ENCODE data around the gene PFN3. TPM values are rescaled to one million over a fixed set of nuclear protein-coding genes. Genes with fewer than 3 reads are reported as not detected.
A peak's percentile ranks its signal among the peaks of the same experiment; 100 is the strongest.

The PFN3 gene
- total and polyA plus RNA-seq, 2 of the 4 experiments (the other 2 are of a cell fraction) = not detected

- intact Hi-C loops (cut with micrococcal nuclease) = loop anchor here (1.0 kb wide), 1 partner anchor 22 kb away; no protein-coding TSS in a partner anchor
- WGBS, 2 experiments (ENCODE audit: extremely low coverage in 2 of 2, insufficient read length in 1 of 2) = 2% methylated on average over 10 of the region's 52 CpGs; no CpG with 5 or more reads in 1 of the 2 experiments
- no TSS peak for BruUV-seq (replicated peaks)
Observed at GRCh38 chr5:177425801-177426565, 25.5 kb upstream of the PFN3 start.

More at GRCh38 chr5:177425801-177426565, 25.5 kb upstream of the PFN3 start:
- Histone ChIP-seq H4K8ac (ENCODE audit: low read depth in 2 of 2, low read length in 2 of 2) (peak overlapping the region; percentile 95 to 98), H4K91ac (ENCODE audit: insufficient read depth, low read depth, low read length) (peak overlapping the region; percentile 96), H2BK5ac (ENCODE audit: low read depth, low read length, poor library complexity, severe bottlenecking) (peak overlapping the region; percentile 75), H3K9me3 (ENCODE audit: control insufficient read depth, insufficient read depth, low read length) (no peaks in the 10 kb centered on the region), H3K9ac (ENCODE audit: low read depth, low read length) (peak overlapping the region; percentile 76), H2BK20ac (ENCODE audit: low read depth, low read length) (peak overlapping the region; percentile 84), H3K79me1 (ENCODE audit: low read depth in 1 of 2, low read length in 2 of 2) (peaks cover 13 to 46% of the 10 kb centered on the region in 2 experiments), H2AFZ (replicated peaks; ENCODE audit: low read length, poor library complexity) (peak overlapping the region; percentile 97), H3K4me1 (ENCODE audit: control insufficient read depth, insufficient read depth, low read length) (peaks cover 13% of the 10 kb centered on the region), H3K18ac (ENCODE audit: low read depth, low read length) (peak overlapping the region; percentile 75), H3K4me2 (ENCODE audit: low read depth, low read length) (peak overlapping the region; percentile 73), H3K14ac (replicated peaks; ENCODE audit: low read depth, low read length) (peak overlapping the region; percentile 95), H3K4me3 (ENCODE audit: insufficient read depth, low read depth, low read length) (peak overlapping the region; percentile 47), H3K4ac (ENCODE audit: low read depth, low read length) (peak overlapping the region; percentile 97), H2AK9ac (replicated peaks; ENCODE audit: low read depth, low read length, poor library complexity) (peak overlapping the region; percentile 95), H3K36me3 (ENCODE audit: control insufficient read depth, insufficient read depth, low read length) (no peaks in the 10 kb centered on the region), H4K5ac (ENCODE audit: low read depth, low read length) (peak overlapping the region; percentile 94), H2BK15ac (ENCODE audit: low read depth, low read length) (peak overlapping the region; percentile 97), H3K9me1 (ENCODE audit: insufficient read depth, low read length) (peaks cover 15% of the 10 kb centered on the region), H4K20me1 (ENCODE audit: insufficient read depth, low read length) (peaks cover 27% of the 10 kb centered on the region), H3K23ac (ENCODE audit: low read depth, low read length) (peak overlapping the region; percentile 93), H2AK5ac (ENCODE audit: low read depth, low read length) (peak overlapping the region; percentile 93), H2BK120ac (ENCODE audit: low read depth, low read length) (peak overlapping the region; percentile 90), H3K27ac (ENCODE audit: insufficient read depth, low read length) (peak overlapping the region; percentile 85), H3K27me3 (ENCODE audit: control insufficient read depth, insufficient read depth, low read length) (no peaks in the 10 kb centered on the region), H3K56ac (ENCODE audit: extremely low read depth, insufficient read depth, low read length) (peak overlapping the region; percentile 82)
- dilution Hi-C loops (cut with HindIII; ENCODE audit: low sequenced_read_pairs, unreplicated experiment) (no loop called here), in situ Hi-C loops (cut with MboI; ENCODE audit: low sequenced_read_pairs) (no loop called here)
- TF ChIP-seq BHLHE40 (IDR thresholded peaks at IDR 0.05; ENCODE audit: low read depth, low read length) (peak; percentile 19; the same call in 1 of the 2 replicates), CTCF (conservative IDR thresholded peaks at IDR 0.05; ENCODE audit: low read depth, low read length) (no peak), SMC3 (IDR thresholded peaks at IDR 0.05; ENCODE audit: low read depth, low read length) (no peak), FOS (IDR thresholded peaks at IDR 0.05; ENCODE audit: low read depth, low read length) (peak; percentile 38; the same call in 1 of the 2 replicates), MAZ (IDR thresholded peaks at IDR 0.05; ENCODE audit: borderline replicate concordance, low read depth, low read length) (peak; percentile 64; the same call in 1 of the 2 replicates), CHD1 (IDR thresholded peaks at IDR 0.05; ENCODE audit: low read depth, low read length) (no peak), RAD21 (IDR thresholded peaks at IDR 0.05; ENCODE audit: low read length) (no peak), USF2 (IDR thresholded peaks at IDR 0.05; ENCODE audit: low read depth, low read length) (peak; percentile 12; the same call in 1 of the 2 replicates), POLR2A (IDR thresholded peaks at IDR 0.05; ENCODE audit: low read depth, low read length) (peak; percentile 70; the same call in 1 of the 2 replicates), ELK1 (IDR thresholded peaks at IDR 0.05; ENCODE audit: borderline replicate concordance, low read depth, low read length) (no peak), CEBPB (IDR thresholded peaks at IDR 0.05; ENCODE audit: low read depth, low read length) (no peak), MAFK (IDR thresholded peaks at IDR 0.05; ENCODE audit: low read depth, low read length) (no peak), RCOR1 (IDR thresholded peaks at IDR 0.05; ENCODE audit: insufficient replicate concordance, low read length) (peak; percentile 81)
- ChIA-PET CTCF (interaction anchor here (0.6 to 3.1 kb wide), 3 partner anchors 22 to 74 kb away, joined by 3 to 13 read pairs (median 4); no protein-coding TSS in a partner anchor), POLR2A (ENCODE audit: unreplicated experiment) (interaction anchor here (0.6 to 0.9 kb wide), 6 partner anchors 10 to 141 kb away, joined by 3 to 7 read pairs (median 4); partner anchors contain the start of gene PDLIM7)
- ATAC-seq (ENCODE audit: low read depth) (peak; percentile 94), DNase-seq (peak; percentile 100)

All from IMR-90 (cell line).